Breast epithelium (tissue), 3 donors: ENCODE data around the gene PAPOLB.

ENCODE experiments used
- POLR2A ChIP-seq: fragments of 450-650 bp; IDR thresholded peaks from one replicate; pipeline ENCODE4 v1.6.1; 2016; ENCODE audit warnings: antibody characterized with exemption, mild to moderate bottlenecking, moderate library complexity
- TF ChIP-seq, protein P1 (sequence below), 3 donors: fragments of 450-650 bp; IDR thresholded peaks; one replicate each; pipeline ENCODE4 v1.5.1; 2016 to 2017; ENCODE audit warnings: antibody characterized with exemption in 3 of 3, mild to moderate bottlenecking in 3 of 3, moderate library complexity in 3 of 3

- TF ChIP-seq, protein P1, sequence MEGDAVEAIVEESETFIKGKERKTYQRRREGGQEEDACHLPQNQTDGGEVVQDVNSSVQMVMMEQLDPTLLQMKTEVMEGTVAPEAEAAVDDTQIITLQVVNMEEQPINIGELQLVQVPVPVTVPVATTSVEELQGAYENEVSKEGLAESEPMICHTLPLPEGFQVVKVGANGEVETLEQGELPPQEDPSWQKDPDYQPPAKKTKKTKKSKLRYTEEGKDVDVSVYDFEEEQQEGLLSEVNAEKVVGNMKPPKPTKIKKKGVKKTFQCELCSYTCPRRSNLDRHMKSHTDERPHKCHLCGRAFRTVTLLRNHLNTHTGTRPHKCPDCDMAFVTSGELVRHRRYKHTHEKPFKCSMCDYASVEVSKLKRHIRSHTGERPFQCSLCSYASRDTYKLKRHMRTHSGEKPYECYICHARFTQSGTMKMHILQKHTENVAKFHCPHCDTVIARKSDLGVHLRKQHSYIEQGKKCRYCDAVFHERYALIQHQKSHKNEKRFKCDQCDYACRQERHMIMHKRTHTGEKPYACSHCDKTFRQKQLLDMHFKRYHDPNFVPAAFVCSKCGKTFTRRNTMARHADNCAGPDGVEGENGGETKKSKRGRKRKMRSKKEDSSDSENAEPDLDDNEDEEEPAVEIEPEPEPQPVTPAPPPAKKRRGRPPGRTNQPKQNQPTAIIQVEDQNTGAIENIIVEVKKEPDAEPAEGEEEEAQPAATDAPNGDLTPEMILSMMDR (IDR thresholded peaks at IDR 0.05) = no peak
- no peak for TF ChIP-seq POLR2A
Observed at GRCh38 chr7:4808026-4808425, 53.8 kb downstream of the PAPOLB start.
